T-helper 9 cell (primary cell): ENCODE results near the gene AMER1.

Experiments
- DNase-seq: peaks from one replicate; pipeline ENCODE4 v3.0.0-alpha.2; 2020

The AMER1 gene

DNA sequence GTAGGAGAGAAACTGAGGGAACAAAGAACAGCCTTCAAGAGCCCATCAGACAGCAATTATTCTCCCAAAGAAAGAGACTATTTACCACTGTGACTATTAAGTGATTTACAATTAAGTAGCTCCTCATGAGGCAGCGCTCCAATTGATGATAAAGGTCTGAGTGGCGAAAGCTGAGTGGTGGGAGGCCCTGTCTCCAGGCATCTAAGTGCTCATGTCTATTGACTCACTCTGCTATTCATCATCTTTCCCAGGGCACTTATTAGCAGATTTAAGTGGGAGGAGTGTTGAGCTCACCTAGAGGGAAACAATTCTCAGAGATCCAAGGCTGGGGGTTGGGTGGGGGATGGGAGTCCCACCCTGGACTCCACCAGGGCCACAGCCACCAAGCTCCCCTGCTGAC is 23.3 kb downstream of the AMER1 start:
- DNase-seq: no peak

DNA sequence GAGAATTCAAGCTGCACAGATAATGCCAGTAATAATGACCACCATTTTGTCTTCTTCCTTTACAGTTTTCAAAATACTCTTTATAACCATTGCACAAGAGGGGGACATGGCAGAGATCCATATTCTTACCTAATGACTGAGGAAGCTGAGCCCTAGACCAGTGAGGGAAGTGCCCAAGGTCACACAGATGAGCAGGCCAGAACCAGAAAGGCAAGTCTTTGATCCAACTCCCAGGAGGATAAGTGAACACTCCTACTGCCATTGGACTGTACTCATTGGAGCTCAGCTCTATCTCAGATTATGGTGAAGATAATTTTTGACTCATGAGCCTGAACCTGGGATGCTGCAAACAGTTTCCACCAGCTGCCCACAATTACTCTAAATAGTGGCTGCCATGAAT is 28.6 kb downstream of the AMER1 start:
- DNase-seq: no peak

DNA sequence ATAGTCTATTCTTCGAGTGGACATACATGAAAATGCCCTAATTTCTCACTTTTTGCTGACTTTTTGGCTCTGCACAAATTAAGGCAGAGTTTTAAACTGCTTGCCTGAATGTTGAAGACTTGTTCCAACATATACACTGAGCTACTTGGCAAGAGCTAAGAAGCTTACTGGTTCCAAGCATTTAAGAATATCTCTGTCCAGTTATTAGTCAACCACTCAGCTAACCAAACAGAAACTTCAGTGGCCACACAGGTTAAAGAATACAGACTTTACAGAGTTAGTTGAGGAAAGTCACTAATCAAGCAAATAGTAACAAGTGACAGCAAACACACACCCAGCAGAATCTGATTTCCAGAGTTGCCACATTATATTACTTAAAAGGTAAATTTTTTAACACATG is 35.5 kb downstream of the AMER1 start:
- DNase-seq: no peak

DNA sequence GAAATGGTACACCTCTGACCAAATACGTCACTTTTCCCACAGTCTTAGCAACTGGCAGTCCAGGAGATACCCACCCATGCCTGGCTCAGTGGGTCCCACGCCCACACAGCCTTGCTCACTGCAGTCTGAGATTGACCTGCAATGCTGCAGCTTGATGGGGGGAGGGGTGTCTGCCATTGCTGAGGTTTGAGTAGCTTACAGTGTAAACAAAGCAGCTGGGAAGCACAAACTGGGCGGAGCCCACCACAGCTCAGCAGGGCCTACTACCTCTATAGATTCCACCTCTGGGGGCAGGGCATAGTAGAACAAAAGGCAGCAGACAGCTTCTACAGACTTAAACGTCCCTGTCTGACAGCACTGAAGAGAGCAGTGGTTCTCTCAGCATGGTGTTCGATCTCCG is 52.7 kb downstream of the AMER1 start:
- DNase-seq: no peak

DNA sequence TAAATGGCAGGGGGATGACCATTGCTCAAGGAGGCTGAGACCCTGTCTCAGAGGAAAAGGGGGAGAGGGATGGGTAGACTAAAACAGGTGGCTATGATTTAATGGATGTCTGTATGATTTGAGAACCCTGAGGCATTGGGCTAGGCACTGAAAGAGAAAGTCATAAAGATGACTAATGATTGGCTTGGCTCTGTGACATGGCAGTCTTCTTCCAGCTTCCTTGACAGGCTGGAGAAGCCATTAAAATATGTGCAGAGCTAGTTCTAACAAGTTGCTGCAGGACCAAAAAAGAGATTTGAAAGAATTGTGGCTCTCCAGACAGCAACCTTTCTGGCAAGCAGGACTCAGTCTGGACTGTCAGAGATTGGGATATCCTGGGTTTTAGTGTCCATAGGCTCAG is 53.6 kb downstream of the AMER1 start:
- DNase-seq: no peak

DNA sequence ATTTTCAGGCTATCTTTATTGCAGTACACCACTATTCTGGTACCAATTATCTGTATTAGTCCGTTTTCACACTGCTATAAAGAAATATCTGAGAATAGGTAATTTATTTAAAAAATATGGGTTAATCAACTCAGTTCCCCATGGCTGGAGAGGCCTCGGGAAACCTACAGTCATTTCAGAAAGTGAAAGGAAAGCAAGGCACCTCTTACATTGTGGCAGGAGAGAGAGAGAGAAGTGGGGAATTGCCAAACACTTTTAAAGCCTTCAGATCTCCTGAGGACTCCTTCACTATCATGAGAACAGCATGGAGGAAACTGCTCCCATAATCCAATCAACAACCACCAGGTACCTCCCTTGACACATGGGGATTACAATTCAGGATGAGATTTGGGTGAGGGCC is 54.7 kb downstream of the AMER1 start:
- no peak for DNase-seq
